DOHH2 (cell line): ENCODE data around the gene ATP13A2.
A peak's percentile ranks its signal among the peaks of the same experiment; 100 is the strongest.

Source experiments
- H3F3A ChIP-seq: fragments of 200-600 bp; sonication (generic), shearing (Covaris generic); 2 replicates; pipeline ENCODE4 v1.6.0; 2016; ENCODE audit warnings: antibody characterized with exemption, mild to moderate bottlenecking; ENCODE audit not compliant: control insufficient read depth, insufficient read depth
- H3K27ac ChIP-seq: fragments of 200-600 bp; sonication (generic); 2 replicates; pipeline ENCODE4 v1.5.1; 2014; ENCODE audit warnings: low read depth, mild to moderate bottlenecking, low read length, moderate library complexity
- H3K27me3 ChIP-seq: fragments of 200-600 bp; sonication (generic); 2 replicates; pipeline ENCODE4 v1.6.1; 2014; ENCODE audit warnings: mild to moderate bottlenecking, low read length, mixed read lengths; ENCODE audit not compliant: control insufficient read depth
- H3K36me3 ChIP-seq: fragments of 200-600 bp; sonication (generic); 2 replicates; pipeline ENCODE4 v1.6.1; 2014; ENCODE audit warnings: mild to moderate bottlenecking, low read length, moderate library complexity, mixed read lengths; ENCODE audit not compliant: control insufficient read depth
- H3K4me1 ChIP-seq: fragments of 200-600 bp; sonication (generic); 2 replicates; pipeline ENCODE4 v1.6.1; 2014; ENCODE audit warnings: mild to moderate bottlenecking, low read length, mixed read lengths; ENCODE audit not compliant: control insufficient read depth
- H3K4me2 ChIP-seq: fragments of 200-600 bp; sonication (generic); 2 replicates; pipeline ENCODE4 v1.6.0; 2014; ENCODE audit warnings: mild to moderate bottlenecking, low read length, moderate library complexity
- H3K4me3 ChIP-seq: fragments of 200-600 bp; sonication (generic); 2 replicates; pipeline ENCODE4 v1.5.1; 2014; ENCODE audit warnings: mild to moderate bottlenecking, low read length, mixed read lengths
- H3K79me2 ChIP-seq: fragments of 200-600 bp; sonication (generic); 2 replicates; pipeline ENCODE4 v1.6.1; 2014; ENCODE audit warnings: mild to moderate bottlenecking, low read length, mixed read lengths; ENCODE audit not compliant: control insufficient read depth
- H3K9me2 ChIP-seq: fragments of 200-600 bp; sonication (generic); replicated peaks from 2 replicates; pipeline ENCODE4 v1.6.1; 2014; ENCODE audit warnings: mild to moderate bottlenecking, low read length, mixed read lengths; ENCODE audit not compliant: control insufficient read depth
- H3K9me3 ChIP-seq: fragments of 200-600 bp; sonication (generic); 2 replicates; pipeline ENCODE4 v1.6.1; 2014; ENCODE audit warnings: antibody characterized with exemption, low read length, mixed read lengths; ENCODE audit not compliant: control insufficient read depth, insufficient read depth
- H4K20me1 ChIP-seq: fragments of 200-600 bp; sonication (generic); 2 replicates; pipeline ENCODE4 v1.6.0; 2014; ENCODE audit warnings: low read depth, mild to moderate bottlenecking, antibody characterized with exemption, low read length, moderate library complexity; ENCODE audit not compliant: control insufficient read depth, insufficient read depth
- EZH2phosphoT487 ChIP-seq: fragments of 200-600 bp; sonication (generic); IDR thresholded peaks from 2 replicates; pipeline ENCODE4 v1.6.1; 2017; ENCODE audit warnings: borderline replicate concordance, mild to moderate bottlenecking, antibody characterized with exemption, low read length, moderate library complexity, mixed read lengths
- TF ChIP-seq, protein P1 (sequence below): fragments of 200-600 bp; sonication (generic); IDR thresholded peaks from one replicate; pipeline ENCODE4 v1.5.1; 2014; ENCODE audit warnings: antibody characterized with exemption, mild to moderate bottlenecking, low read depth, low read length; ENCODE audit not compliant: poor library complexity, severe bottlenecking

ATP13A2 gene

DNA sequence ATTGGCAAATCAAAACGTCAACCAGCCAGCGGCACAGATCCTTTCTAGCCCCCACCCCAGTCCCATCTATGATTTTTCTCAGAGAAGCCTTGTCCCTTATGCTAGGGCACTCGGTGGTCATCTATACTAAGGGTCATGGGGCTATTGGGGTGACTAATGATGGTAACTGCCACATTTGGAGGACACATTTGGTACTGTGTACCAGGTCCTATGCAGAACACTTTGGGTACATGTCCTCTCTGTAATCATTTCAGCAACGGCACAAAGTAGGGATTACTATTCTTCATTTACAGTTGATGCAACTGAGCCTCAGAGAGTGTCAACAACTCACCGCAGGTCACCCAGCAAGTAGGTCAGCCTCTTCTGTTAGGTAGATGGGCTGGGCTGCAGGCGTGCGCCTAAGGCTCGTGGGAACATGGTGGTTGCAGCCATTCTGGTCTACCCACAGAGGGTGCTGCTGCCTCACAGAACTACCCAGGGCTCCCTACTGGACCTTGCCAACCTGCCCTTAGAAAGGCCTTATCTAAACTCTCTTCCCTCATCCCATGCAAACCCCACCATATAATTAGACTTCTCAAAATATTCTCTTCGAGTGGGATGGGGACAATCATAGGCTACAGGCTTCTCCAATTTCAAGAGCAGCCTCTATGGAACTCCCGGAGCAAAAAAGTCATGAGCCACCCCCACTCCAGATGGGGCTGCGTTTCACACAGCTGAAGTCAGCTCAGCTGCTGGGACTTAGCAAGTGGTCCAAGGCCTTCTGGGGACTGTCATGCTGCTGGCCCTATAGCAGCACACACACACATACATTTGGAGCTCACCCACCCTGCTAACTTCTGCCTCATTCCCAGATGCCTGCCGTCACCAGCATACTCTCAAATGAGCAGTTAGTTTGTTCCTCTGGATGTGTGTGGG lies 47.9 kb upstream of the ATP13A2 start:
- peak overlapping the region; percentile 62 for H3K4me2 ChIP-seq
- no peaks in the 10 kb centered on the region; the same call in 1 of the 2 replicates for H3K27me3 ChIP-seq
- H4K20me1 ChIP-seq: no peaks in the 10 kb centered on the region
- H3F3A ChIP-seq: no peaks in the 10 kb centered on the region; the same call in 1 of the 2 replicates
- no peak overlapping the region for H3K27ac ChIP-seq
- peak overlapping the region; percentile 33 for H3K4me3 ChIP-seq
- H3K9me2 ChIP-seq: no peaks in the 10 kb centered on the region
- no peaks in the 10 kb centered on the region for H3K36me3 ChIP-seq
- peaks cover 18% of the 10 kb centered on the region for H3K4me1 ChIP-seq
- H3K9me3 ChIP-seq: no peaks in the 10 kb centered on the region
- TF ChIP-seq, protein P1, sequence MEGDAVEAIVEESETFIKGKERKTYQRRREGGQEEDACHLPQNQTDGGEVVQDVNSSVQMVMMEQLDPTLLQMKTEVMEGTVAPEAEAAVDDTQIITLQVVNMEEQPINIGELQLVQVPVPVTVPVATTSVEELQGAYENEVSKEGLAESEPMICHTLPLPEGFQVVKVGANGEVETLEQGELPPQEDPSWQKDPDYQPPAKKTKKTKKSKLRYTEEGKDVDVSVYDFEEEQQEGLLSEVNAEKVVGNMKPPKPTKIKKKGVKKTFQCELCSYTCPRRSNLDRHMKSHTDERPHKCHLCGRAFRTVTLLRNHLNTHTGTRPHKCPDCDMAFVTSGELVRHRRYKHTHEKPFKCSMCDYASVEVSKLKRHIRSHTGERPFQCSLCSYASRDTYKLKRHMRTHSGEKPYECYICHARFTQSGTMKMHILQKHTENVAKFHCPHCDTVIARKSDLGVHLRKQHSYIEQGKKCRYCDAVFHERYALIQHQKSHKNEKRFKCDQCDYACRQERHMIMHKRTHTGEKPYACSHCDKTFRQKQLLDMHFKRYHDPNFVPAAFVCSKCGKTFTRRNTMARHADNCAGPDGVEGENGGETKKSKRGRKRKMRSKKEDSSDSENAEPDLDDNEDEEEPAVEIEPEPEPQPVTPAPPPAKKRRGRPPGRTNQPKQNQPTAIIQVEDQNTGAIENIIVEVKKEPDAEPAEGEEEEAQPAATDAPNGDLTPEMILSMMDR: peak; percentile 79
- no peak for TF ChIP-seq EZH2phosphoT487
- H3K79me2 ChIP-seq: no peaks in the 10 kb centered on the region

GRCh38 chr1:17056551-17056950 lies 44.8 kb upstream of the ATP13A2 start:
- Histone ChIP-seq H3K9me3 (no peaks in the 10 kb centered on the region), H3K9me2 (no peaks in the 10 kb centered on the region), H3K79me2 (peaks cover 23% of the 10 kb centered on the region), H3K36me3 (peaks cover 10% of the 10 kb centered on the region), H4K20me1 (peaks cover 6% of the 10 kb centered on the region; the same call in 1 of the 2 replicates), H3K4me1 (peaks cover 25% of the 10 kb centered on the region), H3K27me3 (no peaks in the 10 kb centered on the region; the same call in 1 of the 2 replicates), H3K4me3 (no peak overlapping the region), H3F3A (no peaks in the 10 kb centered on the region; the same call in 1 of the 2 replicates), H3K4me2 (no peak overlapping the region), H3K27ac (no peak overlapping the region)
- no peak for TF ChIP-seq EZH2phosphoT487
- TF ChIP-seq, protein P1: no peak

DNA sequence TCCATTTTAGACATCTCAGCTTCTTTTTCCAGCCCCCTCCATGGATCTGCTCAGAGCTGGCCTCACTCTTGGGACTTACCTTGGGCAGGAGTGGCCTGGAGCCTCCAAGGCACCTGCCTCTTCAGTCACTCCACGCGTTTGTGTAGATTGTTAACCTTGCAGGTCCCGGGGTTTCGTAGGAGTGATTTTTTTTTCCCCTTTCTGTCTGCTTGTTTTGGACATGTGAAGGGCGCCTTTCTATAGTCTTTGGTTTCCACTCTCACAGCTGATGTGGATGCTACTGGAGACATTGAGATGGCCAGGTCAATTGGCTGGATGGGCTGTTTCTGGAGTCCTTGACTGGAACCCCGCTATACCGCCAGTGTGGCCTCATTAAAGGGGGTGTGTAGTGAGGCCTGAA lies 44.1 kb upstream of the ATP13A2 start:
- Histone ChIP-seq H3K9me3 (no peaks in the 10 kb centered on the region), H4K20me1 (peaks cover 6% of the 10 kb centered on the region; the same call in 1 of the 2 replicates), H3K27me3 (no peaks in the 10 kb centered on the region; the same call in 1 of the 2 replicates), H3K4me2 (no peak overlapping the region), H3K27ac (no peak overlapping the region), H3K4me3 (no peak overlapping the region), H3K36me3 (peaks cover 17% of the 10 kb centered on the region), H3K9me2 (no peaks in the 10 kb centered on the region), H3K4me1 (peaks cover 25% of the 10 kb centered on the region), H3K79me2 (peaks cover 31% of the 10 kb centered on the region), H3F3A (no peaks in the 10 kb centered on the region; the same call in 1 of the 2 replicates)
- TF ChIP-seq, protein P1: no peak
- no peak for TF ChIP-seq EZH2phosphoT487
